Measurements from ENCODE around the gene ANKS1B.

Gene ANKS1B

GRCh38 chr12:98939350-98939749 is 1045.4 kb downstream of the ANKS1B start:
- peak; percentile 19 for DNase-seq (ENCODE audit: low spot score)

GRCh38 chr12:98935847-98936246 is 1048.9 kb downstream of the ANKS1B start:
- no peak for DNase-seq (ENCODE audit: low spot score)

DNA sequence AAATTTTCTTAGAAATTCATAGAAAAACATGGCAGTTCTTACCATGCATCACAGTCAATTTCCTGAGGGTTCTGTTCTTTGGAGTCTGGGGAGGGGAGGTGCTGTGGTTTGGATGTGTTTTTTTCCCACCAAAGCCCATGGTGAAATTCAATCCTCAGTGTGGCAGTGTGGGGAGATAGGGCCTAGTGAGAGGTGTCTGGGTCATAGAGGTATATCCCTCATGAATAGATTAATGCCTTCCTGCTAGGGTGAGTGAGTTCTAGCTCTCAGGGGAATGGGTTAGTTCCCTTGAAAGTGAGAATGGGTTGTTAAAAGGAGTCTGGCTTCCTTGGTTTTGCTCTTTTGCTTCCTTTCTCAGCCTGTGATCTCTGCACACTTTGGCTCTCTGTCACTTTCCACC is 1061.9 kb downstream of the ANKS1B start:
- no peak for DNase-seq (ENCODE audit: low spot score)

DNA sequence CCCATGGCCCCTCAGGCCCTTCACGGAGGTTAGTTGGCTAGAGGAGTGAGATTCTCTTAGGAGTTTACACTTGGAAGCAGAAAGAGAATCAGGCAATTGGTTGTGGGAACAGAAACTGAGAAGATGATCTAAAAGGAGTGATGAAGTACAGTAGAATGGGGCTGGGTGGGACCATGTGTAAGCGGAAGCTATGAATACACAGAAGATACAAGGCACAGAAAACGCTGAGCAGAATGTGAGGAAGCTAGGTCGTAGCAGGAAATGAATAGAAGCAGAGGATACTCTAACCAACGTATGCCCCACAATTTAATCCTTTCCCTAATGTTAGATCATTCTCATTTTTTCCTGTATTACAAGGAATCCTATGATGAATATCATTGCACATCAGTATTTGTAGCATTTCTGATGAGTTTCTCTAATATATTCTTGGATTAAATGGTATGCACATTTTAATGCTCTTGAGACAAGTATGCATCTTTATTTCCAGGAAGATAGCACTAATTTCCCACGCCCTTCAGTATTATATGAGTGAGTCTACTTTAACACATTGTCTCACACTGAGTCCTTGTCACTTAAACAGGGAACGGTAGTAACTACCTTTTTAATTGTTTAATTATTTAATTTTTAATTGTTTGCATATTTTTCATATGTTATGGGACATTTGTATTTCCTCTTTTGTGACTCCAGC is 1066.4 kb downstream of the ANKS1B start:
- no peak for DNase-seq (ENCODE audit: low spot score)

GRCh38 chr12:98916106-98916505 is 1068.6 kb downstream of the ANKS1B start:
- no peak for DNase-seq (ENCODE audit: low spot score)

- DNase-seq (ENCODE audit: low spot score), result no peak
These were observed 1072.2 kb downstream of the ANKS1B start for GRCh38 chr12:98912401-98912974.

DNA sequence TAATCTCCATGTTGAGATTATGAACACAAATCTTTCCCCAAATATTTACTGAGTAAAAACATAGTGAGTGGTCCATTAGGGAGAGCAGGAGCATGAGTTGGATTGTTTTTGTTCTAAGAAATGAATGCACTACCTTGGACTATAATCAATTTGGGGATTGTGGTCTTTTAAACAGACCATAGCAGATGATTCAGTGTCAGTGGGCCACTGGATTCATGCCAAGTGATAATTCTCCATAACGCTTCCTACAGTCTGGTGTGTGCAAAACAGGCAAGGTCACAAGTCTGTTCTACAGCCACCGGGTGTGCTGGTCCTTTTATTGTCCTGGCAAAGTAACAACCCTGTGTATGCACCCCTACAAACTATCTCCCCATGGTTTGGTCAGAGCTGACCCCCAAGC is 1073.3 kb downstream of the ANKS1B start:
- no peak for DNase-seq (ENCODE audit: low spot score)

DNA sequence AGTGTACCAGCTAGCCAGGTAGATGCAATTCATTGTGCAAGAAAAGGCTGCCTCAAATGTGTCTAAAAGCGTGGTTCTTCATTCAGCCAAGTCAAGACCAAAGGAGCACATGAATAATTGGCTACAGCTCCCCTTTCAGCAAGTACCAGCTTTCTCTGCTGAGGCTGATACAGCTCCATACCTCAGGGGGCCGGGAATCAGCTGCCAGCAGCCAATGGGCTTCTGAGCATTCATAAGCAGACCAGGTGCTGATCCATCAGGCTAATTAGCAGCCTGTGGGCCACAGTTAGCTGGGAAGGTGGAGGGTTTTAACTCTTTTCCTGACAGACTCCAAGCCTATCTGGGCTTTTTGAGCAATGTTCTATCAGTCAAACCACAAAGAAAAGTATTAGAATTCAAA is 1075.0 kb downstream of the ANKS1B start:
- peak; percentile 96 for DNase-seq (ENCODE audit: low spot score)

DNA sequence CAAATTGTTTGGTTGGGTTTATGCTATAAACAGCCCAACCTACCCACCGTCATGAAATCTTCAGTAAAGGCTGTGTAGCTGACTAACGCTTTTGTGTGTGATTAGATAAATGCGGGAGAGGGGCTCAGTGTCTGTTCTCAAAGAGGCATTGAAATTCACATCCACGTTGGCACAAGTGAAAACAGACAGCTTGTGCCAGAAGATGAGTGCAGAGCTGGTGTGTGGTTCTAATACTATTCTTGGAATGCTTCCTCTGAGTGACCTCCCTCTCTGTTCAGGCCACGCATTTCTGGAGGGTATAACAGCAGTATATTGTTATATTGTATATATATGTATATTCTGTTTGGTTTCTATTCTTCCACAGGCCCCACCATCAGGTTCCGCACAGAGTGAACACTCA is 1075.9 kb downstream of the ANKS1B start:
- DNase-seq (ENCODE audit: low spot score), result no peak

DNA sequence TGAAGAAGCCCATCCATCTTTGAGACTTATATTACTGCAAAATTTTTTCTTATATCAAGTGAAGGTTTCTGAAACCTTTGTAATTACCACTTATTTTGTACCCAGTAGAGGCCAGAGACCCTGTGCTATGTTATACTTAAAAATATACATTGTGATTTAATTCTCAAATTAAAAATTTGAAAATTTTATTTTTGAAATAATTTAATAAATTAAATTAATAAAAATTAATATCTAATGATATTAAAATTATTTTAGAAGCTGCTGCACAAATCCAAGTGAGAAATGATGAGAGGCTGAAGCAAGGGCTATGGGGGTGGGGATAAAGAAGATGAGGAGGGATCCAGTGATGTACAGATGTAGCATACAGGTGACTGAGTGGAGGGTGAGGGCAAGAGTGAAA is 1080.9 kb downstream of the ANKS1B start:
- no peak for DNase-seq (ENCODE audit: low spot score)

DNA sequence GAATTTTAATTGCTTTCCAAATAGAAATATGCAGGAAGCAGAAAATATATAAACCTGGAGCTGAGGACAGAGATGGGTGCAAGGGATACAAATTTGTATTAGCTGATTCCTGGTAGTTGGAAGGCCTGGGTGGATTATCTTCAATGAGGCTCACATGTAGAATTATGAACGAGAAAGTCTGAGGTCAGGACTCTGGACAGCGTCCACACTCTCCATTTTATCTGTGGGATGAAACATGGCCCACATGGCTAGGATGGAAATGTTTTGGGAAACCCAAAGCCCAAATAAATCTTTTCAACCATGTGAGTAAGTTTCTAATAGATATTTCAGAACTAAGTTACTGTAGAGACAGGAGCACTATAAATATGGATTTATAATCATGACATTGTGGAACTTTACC is 1083.5 kb downstream of the ANKS1B start:
- DNase-seq (ENCODE audit: low spot score), result no peak

DNA sequence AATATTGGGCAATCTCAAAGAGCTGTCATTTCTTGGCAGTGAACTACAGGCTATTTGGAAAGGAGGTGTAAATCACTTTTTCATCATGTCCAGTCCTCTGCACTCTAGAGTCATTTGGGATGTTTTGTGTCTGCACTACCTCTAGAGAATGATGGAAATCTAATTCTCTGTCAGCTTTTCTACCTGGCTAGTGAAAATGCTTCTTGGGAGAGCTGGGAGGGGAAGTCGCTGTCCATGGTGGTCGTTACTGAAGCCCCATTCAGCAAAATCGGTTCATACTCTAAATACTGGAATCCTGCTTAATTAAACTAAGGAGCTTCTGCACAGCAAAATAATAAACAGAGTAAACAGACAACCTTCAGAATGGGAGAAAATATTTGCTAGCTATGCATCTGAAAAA is 1087.8 kb downstream of the ANKS1B start:
- no peak for DNase-seq (ENCODE audit: low spot score)

GRCh38 chr12:98895086-98895651 is 1089.6 kb downstream of the ANKS1B start:
- DNase-seq (ENCODE audit: low spot score), result no peak

GRCh38 chr12:98894412-98895085 is 1090.2 kb downstream of the ANKS1B start:
- DNase-seq (ENCODE audit: low spot score), result peak; percentile 18

GRCh38 chr12:98893675-98894411 is 1090.9 kb downstream of the ANKS1B start:
- peak; percentile 42 for DNase-seq (ENCODE audit: low spot score)

DNA sequence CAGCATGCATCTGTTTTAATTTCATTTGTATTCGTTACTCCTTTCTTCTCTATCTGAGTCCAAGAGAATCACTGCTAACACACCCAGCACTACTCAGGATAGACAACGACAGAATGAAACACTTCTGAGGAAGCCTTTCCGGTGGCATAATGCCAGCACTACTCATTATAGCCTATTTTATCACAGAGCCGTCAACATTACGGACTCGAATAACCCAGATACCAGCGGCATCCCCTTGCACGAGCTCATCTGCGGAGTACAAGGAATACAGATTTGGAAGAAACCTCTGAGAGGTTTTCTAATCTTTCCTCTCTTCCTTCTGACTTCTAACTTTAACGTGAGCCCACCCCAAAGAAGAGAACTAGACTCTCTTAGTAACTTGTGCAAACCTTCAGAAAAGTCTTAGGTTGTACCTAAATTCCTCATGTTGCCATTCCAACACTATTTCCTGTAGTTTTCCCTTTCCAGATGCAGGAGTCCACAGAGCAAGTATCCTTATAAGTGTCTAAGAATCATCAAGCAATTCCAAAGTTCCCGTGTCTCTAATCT is 1091.5 kb downstream of the ANKS1B start:
- DNase-seq (ENCODE audit: low spot score), result peak; percentile 24

DNA sequence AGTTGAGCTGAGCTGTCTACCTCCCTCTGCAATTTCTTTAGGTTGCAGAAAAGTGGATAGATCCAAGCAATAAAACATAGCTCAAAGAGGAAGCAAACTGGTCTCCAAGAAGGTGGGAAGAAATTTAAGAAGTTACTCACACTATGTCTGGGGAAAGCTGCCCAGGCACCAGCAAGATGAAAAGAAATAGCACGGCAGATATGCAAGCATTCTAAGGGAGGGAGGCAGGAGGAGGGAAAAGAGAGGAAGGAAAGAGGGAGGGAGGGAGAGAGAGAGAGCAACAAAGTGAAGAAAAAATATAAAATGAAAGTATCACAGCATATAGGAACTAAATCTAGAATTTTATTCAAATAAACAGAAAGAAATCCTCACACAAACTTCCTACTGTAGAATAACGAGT is 1099.0 kb downstream of the ANKS1B start:
- no peak for DNase-seq (ENCODE audit: low spot score)

- DNase-seq (ENCODE audit: low spot score), result no peak
These were observed 1101.5 kb downstream of the ANKS1B start for GRCh38 chr12:98883231-98883630.

DNA sequence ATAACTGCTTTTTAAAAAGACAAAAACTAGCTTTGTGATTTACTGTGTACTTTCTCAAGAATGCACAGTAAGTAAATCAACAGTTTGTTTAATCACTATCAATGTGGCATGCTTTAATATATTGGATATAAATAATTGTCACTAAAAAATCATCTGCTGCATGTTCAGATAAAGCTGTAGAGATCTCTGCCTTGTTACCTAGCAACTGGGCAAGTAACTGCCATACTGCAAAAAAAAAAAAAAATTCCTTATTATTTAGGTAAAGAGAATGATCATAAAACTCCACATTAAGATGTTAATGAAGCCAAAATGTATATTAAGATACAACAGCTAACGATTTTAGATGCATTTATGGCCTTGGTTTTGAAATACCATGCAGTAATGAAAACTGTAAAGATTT is 1102.2 kb downstream of the ANKS1B start:
- no peak for DNase-seq (ENCODE audit: low spot score)

DNA sequence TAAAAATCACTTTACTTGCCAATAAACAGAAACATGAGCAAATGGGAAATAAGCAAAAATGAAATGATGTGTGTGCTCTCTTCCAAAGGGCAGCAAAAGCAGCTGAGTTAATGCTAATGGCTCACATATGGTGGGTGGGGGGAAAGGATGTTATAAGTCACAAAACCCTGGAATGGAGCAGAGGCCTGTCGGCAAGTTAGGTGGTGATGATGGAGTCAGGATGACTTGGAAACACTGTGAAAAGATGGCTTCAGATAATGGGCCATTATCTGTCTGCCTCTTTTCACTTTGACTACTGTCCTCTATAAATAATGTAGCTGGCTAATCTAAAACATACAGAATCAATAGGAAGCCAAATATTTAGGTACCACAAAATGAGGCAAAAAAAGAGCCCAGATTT is 1111.0 kb downstream of the ANKS1B start:
- no peak for DNase-seq (ENCODE audit: low spot score)

GRCh38 chr12:98870504-98870903 is 1114.2 kb downstream of the ANKS1B start:
- peak; percentile 11 for DNase-seq (ENCODE audit: low spot score)

DNA sequence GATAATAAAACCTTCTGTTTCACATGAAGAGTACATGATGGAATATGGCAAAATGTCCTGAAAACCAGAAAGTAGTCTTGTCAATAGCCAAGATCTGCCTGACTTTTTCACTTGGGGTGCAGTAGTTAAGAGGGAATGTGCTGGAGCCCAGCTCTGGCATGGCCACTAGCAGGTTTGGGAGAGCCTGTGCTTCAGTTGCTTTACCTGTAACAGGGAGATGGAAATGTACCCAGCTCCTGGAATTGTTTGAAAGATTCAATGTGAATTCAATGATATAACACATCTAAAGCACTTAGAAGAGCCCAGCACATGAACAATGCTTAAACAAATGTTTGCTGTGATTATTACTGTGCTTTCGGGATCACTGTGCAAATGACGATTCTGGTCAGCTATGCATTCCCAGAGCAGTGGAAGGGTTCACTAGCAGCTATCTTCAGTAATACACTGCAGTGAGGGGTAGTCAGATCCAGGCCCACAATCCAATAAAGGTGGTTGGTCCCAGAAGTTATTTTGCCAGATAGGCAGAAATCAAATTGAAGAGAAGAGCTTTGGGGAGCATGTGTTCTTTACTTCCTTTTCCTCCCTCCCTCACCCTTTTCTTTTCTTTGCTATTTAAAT is 1114.7 kb downstream of the ANKS1B start:
- no peak for DNase-seq (ENCODE audit: low spot score)
